ENCODE data around the gene BCAP31. TPM values are rescaled to one million over a fixed set of nuclear protein-coding genes. Genes with fewer than 3 reads are reported as not detected.
"Not testable (repeated sequence)": the region's sequence is repeated elsewhere in the genome, so short reads cannot be mapped to it uniquely, and the experiment has no call there.

Gene BCAP31
- total RNA-seq, 2 experiments from 2014 or later, result 145 to 150 TPM

GRCh38 chrX:153763989-153764755, 40.0 kb upstream of the BCAP31 start, which contains the start of gene PLXNB3:
Gene PLXNB3 (plus strand): TSS chrX:153764249. CDS start chrX:153765536, 1,287 bp downstream.
- ChIA-PET POLR2A (no interaction called here), CTCF (interaction anchor here (1.0 to 2.3 kb wide), 3 partner anchors 159 to 189 kb away, joined by 4 to 8 read pairs (median 4); no protein-coding TSS in a partner anchor)

- CTCF ChIA-PET, result interaction anchor here (1.0 to 2.3 kb wide), 4 partner anchors 160 to 190 kb away, joined by 4 to 8 read pairs (median 4); no protein-coding TSS in a partner anchor
- POLR2A ChIA-PET, result no interaction called here
Measured at GRCh38 chrX:153763298-153763932, 39.2 kb upstream of the BCAP31 start.

GRCh38 chrX:153762626-153763173, 38.5 kb upstream of the BCAP31 start:
- ChIA-PET POLR2A (no interaction called here), CTCF (interaction anchor here (1.6 to 2.3 kb wide), 3 partner anchors 160 to 186 kb away, joined by 4 to 8 read pairs (median 5); no protein-coding TSS in a partner anchor)

- ChIA-PET POLR2A (interaction anchor here (0.6 kb wide), 1 partner anchor 177 kb away, joined by 4 read pairs; no protein-coding TSS in a partner anchor), CTCF (interaction anchor here (2.2 kb wide), 1 partner anchor 187 kb away, joined by 5 read pairs; no protein-coding TSS in a partner anchor)
Measured at GRCh38 chrX:153761863-153762262, 37.7 kb upstream of the BCAP31 start.

GRCh38 chrX:153755136-153755535, 30.9 kb upstream of the BCAP31 start:
- CTCF ChIA-PET, result interaction anchor here (0.6 to 0.7 kb wide), 4 partner anchors 22 to 797 kb away, joined by 3 to 5 read pairs (median 3); no protein-coding TSS in a partner anchor
- POLR2A ChIA-PET, result no interaction called here

GRCh38 chrX:153750127-153750774, 26.1 kb upstream of the BCAP31 start:
- ChIA-PET CTCF (no interaction called here), POLR2A (no interaction called here)

DNA sequence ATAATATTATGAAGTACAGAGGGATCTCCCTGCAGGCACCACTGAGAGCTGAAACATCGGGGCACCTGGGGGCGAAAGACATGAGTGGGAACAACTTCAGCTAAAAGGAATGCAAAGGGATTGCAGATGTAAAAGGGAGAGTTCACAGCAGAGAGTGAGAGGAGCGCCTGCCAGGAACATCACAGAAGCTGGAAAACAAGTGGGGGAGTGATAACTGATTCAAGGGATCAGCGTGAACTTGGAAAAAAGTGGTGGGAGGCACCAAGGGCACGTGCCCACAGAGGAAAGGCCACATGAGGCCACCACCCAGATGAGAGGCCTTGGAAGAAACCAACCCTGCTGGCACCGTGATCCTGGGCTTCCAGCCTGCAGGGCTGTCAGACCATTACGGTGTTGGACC, 24.8 kb upstream of the BCAP31 start:
- POLR2A ChIA-PET, CTCF ChIA-PET: not testable (repeated sequence)

DNA sequence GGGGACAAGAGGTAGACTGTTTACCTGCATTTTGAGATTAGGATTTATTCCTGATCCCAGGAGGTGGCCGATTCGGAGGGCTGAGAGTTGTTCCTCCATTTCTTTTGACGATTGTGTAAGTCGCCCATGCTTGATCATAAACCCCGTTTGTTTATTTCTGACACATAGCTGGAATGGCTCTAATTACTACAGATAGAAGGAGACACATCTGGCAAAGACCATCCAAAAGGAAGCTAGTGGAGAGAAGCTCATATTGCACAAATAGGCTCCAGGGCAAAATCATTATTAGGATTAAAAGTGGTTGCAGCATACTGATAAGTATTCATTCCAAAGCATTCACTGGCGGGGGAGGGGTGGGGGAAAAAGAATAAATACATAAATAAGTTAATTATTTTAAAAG, 22.8 kb upstream of the BCAP31 start:
- CTCF ChIA-PET, result interaction anchor here (0.7 kb wide), 1 partner anchor 291 kb away, joined by 3 read pairs; no protein-coding TSS in a partner anchor
- POLR2A ChIA-PET, result not testable (repeated sequence)

GRCh38 chrX:153746359-153746758, 22.2 kb upstream of the BCAP31 start:
- CTCF ChIA-PET, result interaction anchor here (0.6 kb wide), 1 partner anchor 199 kb away, joined by 3 read pairs; no protein-coding TSS in a partner anchor
- POLR2A ChIA-PET, result no interaction called here

GRCh38 chrX:153745067-153745433, 20.9 kb upstream of the BCAP31 start:
- CTCF ChIA-PET, POLR2A ChIA-PET: not testable (repeated sequence)

DNA sequence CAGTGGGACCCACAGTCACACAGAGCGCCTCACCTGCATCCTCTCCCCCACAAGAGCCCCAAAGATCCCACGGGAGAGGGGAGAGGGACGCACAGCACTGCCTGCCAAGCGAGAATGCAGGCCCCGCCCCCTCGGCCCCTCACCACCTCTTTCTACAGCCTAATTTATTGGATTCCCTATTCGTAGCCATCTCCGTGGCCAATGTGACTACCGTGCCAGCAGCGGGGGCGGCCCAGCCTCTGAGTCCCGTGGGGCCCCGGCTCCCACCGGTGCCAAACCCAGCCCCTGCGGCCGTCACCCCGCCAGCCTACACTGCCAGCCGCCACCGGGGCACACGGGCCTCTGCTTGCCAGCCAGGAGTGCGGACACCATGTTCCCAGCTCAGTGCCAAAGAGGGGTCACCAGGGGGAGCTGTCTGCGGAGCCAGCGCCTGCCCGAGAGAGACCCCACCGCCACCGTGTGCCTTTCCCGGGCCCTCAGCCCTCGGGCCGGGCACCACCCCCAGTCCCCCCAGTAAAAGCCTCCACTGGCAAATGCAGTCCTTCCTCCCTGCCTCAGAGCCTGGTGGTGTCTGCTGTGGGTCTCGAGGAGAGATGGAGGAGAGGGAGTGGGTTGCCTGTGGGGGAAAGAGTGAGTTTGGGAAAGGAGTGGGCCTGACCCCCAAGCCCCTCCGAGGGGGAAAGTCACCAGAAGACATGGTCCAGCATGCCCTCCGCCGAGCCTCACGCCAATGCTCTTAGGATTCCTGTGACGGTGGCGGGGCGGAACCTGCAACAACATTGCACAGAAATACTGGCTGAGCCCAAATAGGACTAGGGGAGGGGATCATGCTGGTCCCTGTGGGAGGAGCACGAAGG, 20.3 kb upstream of the BCAP31 start:
- ChIA-PET POLR2A (no interaction called here), CTCF (no interaction called here)

GRCh38 chrX:153743468-153744209, 19.5 kb upstream of the BCAP31 start:
- POLR2A ChIA-PET, CTCF ChIA-PET: not testable (repeated sequence)

DNA sequence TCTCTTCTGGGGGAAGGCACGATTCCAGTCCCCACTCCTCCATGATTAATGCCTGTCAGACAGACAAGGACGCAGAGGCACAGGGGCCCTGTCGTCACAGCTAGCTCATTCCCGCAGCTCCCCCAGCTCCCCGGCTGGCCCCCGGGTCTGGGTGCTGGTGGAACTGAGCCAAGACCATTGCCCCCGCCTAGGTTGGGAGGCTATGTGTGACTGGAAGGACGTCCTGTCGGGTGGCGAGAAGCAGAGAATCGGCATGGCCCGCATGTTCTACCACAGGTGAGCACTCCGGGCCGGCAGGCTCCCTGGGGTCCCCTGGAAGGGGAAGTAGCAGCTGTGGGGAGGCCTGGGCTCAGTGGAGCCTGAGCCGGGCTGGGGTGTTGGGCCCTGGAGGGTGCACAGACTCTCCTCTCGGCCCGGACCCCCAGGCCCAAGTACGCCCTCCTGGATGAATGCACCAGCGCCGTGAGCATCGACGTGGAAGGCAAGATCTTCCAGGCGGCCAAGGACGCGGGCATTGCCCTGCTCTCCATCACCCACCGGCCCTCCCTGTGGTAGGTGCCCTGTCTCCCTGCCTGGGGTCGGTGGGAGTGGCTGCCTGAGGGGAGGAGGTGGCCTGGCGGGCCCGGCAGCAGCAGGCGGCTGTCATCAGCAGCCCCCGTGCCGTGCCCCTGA, 18.7 kb upstream of the BCAP31 start:
- POLR2A ChIA-PET, CTCF ChIA-PET: not testable (repeated sequence)

DNA sequence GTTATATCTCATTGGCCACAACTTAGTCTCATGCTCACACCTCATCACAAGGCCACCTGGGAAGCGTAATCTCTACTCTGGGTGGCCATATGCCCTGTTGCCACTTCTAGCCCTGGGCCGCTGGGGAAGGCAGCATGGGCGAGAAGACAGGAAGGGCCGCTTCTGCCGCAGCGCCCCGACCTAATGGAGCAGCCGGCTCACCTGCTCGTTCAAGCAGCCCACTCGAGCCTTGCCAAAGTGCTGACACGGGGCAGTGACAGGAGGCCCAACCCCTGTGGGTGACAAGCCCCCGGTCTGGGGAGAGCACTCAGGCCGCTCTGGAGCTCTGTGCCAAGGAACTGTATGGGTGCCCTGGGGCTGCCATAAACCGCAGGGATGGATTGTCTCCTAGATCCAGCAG, 17.9 kb upstream of the BCAP31 start:
- CTCF ChIA-PET, result not testable (repeated sequence)

GRCh38 chrX:153741446-153741845, 17.3 kb upstream of the BCAP31 start:
- ChIA-PET POLR2A (no interaction called here), CTCF (no interaction called here)

More for the DNA sequence above, 17.9 kb upstream of the BCAP31 start:
- POLR2A ChIA-PET, result not testable (repeated sequence)

DNA sequence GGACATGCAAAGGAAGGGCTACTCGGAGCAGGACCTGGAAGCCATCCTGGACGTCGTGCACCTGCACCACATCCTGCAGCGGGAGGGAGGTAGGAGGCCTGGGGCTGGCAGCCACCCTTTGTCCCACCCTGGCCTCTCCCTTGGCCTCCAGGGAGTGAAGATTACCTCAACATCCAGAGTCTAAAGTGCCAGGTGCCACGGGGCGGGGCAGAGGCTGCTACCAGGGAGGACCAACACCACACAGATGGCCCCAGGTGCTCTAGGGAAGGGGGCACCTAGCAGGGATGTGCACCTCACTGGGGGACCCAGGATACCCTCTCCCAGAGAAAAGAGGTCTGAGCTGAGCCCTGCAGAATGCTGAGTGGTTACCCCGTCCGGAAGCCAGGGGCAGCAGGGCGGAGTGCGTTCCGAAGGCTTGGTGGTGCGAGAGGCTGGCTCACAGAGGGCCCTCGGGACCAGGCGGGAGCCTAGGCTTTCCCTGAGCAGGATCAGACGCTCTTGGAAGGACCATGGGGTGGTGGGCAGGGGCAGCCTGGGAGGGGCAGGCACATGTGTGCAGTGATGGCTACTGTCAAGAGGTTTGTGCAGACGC, 16.5 kb upstream of the BCAP31 start:
- ChIA-PET POLR2A (no interaction called here), CTCF (no interaction called here)

DNA sequence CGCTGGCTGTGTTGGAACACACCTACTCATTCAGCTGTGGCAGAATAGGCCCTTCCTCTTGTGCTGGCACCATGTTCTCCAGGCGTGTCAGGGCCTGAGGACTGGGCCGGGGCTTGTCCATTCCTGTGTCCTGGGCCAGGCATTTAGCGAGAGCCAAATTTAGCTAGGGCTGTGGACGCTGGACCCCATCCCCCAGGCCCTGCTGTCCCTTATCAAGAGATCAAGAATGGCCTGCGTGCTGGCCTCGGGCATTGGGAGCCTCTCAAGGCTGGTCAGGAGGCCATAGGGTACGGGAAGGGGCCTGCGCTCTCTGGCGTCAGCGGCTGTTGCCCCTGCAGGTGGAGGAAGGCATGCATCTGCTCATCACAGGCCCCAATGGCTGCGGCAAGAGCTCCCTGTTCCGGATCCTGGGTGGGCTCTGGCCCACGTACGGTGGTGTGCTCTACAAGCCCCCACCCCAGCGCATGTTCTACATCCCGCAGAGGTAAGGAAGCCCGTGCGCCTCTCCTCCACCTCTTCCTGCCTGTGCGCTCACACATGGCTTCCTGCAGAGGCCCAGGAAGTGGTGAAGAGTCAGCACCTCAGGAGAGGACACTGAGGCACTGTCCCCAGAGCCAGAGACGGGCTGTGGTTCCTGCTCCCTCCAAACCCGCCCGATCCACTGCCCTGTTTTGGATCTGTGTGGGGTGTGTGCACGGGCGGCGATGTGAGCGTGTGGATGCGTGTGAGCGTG, 15.7 kb upstream of the BCAP31 start:
- CTCF ChIA-PET, result no interaction called here
- POLR2A ChIA-PET, result no interaction called here

Data from activated CD8-positive, alpha-beta memory T cell treated with anti-CD3 and anti-CD28 coated beads for 36 hours (primary cell).